PC-9 (cell line): ENCODE results near the gene CISD2.

Source experiments
- CTCF ChIP-seq: fragments of 200-600 bp; sonication (generic); conservative IDR thresholded peaks from 2 replicates; pipeline ENCODE4 v1.6.1; 2017; ENCODE audit warnings: mixed run types, antibody characterized with exemption, mild to moderate bottlenecking, moderate library complexity
- EZH2 ChIP-seq: fragments of 200-600 bp; sonication (generic); IDR thresholded peaks from 2 replicates; pipeline ENCODE4 v1.8.0; 2017; ENCODE audit warnings: antibody characterized with exemption, low read depth

- no peak for TF ChIP-seq CTCF
- TF ChIP-seq EZH2 = no peak
Observed at GRCh38 chr4:102858828-102859464, 9.8 kb upstream of the CISD2 start.
